Glomerular visceral epithelial cell (primary cell): Measurements from ENCODE around the gene FAAH.

ENCODE experiments used
- DNase-seq: peaks from one replicate; pipeline ENCODE4 v3.0.0-alpha.2; 2016; ENCODE audit errors: extremely low spot score

Gene FAAH

DNA sequence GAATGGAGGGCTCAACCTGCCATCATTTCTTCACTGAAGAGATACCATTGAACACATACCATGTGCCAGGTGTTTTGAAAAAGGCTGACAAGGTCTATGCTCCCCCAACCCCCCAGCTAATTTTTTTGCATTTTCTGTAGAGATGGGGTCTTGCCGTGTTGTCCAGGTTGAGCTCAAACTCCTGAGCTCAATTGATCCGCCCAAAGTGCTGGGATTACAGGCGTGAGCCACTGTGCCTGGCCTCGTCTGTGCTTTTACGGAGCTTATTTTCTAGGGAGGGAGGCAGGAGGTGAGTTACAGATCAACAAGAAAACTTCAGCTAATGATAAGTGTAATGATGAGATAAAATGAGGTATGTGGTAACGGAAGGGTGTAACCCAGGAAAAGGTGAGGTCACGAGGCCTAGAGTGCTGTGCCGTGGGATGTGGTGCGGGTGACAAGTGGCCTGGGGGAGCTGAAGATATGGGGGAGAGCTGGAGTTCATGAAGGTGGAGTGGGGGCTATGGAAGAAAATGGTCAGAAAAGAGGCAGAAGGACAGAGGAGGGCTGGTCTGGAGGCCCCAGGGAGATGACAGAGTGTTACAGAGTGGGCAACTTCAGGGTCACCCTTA, 28.2 kb downstream of the FAAH start:
- no peak for DNase-seq

DNA sequence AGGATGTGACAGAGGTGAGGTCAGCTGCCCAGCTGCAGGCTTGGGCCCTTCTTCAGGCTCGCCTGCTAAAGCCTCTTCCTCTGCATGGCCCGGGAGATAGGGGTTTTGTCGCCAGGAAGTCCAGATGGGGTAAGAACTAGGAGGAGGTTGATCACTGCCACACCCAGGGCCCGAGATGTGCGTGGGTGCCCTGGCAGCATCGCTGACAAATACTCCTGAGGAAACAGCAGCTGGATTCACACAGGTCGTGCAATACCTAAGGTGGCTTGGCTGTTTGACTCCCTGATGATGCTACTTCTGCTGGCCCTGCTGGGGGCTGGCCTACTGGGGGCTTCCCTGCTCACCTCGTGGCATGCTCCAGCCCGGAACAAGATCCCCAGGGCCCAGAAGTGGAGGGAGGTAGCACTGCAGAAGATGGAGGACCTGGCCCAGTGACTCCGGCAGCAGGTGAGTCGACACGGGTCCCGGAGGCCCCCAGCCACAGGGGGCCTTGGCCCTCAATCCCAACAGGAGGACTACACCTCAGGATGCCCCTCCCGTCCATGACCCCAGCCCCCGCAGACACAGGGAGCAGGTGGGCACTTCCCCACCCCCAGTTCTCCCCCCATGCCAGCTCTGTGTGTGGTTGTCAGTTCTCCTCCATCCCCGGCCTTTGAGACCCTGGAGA, 29.6 kb downstream of the FAAH start:
- DNase-seq, result no peak

DNA sequence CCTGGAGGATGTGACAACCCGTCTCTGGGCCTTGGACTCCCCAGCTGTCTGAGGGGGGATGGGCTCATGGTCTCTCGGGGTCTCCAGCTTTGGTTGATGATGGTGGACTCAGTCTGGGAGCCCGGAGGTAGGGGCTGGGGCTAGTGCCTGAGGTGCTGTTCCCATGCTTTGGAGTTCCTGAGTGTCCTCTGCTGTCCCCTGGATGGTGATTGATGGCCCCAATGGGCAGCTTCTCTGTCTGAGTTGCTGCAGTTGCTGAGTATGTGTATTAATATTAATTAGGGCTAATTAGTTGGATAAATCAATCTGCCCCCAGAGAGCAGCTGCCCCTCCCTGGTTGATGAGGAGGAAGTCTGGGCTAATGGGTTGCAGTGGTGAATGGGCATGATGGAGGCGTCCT, 30.6 kb downstream of the FAAH start:
- no peak for DNase-seq

DNA sequence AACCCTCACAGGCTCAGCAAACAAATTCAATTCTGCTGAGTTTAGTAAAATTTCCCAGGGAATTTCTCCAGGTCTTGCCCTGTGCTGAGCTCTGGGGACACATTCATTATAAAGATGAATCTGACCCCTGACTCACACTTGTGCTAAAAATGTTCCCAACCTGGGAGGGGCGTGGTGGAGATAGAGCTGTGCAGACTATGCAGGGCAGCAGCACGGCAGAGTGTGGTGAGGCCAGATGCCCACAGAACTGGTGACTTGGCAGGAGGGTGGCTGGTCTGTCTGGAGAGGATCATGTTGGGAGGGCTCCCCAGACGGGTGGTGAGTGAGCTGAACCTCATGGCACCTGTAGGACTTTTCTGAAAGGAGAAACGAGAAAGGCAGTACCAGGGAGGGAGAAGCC, 31.6 kb downstream of the FAAH start:
- no peak for DNase-seq

DNA sequence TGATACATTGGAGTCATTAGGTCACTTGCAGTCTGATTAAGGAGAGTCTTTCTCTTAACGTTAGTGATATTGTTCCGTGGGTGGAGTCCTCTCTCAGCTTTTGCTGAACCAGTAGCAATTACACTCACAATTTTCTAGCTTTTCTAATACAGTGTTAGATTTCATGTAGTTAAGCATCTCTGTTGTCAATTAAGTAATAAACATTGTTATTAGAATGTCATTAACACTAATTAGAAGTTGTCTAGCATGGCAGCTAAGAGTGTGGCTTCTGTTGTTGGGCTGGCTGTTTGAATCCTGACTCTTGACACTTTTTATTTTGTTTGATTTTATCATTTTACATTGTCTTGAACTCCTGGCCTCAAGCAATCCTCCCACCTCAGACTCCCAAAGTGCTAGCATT, 33.4 kb downstream of the FAAH start:
- DNase-seq, result no peak

DNA sequence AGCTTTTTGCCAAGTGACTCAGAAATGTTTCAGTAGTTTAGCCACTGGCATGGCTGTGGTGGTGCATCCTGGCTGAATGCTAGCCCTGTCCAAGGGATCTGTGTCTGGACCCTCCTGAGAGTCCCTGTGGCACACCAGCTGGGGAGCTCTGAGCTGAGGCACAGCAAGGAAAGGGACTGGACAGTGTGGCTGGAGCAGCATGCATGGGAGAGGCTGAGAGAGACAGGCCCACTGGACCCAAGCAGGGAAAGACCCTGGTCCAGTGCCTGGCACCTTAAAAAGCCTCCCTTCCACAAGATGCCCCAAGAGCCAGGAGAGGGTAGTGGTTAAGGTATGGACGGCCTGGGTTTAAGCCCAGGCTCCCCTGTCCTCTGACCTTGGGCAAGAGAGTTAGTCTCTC, 35.3 kb downstream of the FAAH start:
- no peak for DNase-seq

DNA sequence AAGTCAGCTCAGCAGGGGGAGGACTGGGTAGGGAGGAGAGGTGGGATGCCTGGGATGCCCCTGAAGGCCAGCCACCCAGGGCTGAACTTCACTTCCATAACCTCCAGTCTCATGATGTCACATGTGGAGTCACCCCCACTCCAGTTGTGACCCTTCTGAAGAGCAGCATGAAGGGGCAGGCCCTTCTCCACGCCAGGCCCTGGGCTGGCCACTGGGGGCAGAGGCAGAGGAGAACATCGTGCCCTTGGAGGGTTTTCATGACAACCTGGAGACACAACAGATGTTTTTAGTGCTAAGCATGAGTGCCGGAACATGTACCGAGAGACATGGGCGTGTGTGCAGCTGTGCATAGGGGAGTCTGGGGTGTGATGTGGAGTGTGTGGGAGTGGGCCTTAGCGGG, 37.6 kb downstream of the FAAH start:
- no peak for DNase-seq

DNA sequence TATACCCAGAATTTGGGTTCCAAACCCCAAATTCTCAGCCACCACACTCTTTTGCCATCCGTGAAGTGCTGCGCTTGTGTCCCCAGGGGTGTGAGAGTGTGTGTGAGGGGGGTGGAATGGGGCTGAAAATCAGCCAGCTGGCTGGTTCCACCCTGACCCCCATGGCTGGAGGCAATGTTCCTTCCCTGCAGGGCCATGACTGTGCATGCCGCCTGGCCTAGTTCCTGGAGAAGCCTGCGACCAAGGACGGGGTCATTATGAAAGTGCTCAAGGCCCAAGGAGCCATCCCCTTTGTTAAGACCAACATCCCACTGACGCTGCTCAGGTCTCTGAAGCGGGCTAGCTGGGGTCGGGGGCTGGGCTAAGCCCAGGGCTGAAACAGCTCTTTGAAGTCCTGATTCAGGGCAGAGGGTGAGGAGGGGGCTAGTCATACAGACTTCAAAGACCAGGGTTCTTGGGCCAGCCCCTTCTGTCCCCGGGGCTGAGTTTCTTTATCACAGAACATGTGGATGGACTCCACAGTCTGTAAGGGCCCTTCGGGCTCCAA, 38.7 kb downstream of the FAAH start:
- DNase-seq, result no peak

DNA sequence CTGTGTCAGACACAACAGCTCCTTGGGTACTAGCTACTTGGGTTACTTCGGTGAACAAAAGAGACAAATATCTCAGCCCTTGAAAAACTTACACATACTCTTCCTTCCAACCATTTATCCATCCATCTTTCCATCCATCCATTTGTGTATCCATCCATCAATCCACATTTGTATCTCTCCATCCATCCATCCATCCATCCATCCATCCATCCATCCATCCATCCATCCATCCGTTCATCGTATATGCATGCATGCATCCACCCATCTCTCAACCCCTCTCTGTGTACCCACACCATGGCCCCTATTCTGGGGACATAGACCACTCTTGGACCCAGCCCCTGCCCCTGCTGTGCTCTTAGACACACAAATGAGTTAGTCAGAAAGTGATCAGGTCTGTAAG, 40.2 kb downstream of the FAAH start:
- DNase-seq, result no peak

DNA sequence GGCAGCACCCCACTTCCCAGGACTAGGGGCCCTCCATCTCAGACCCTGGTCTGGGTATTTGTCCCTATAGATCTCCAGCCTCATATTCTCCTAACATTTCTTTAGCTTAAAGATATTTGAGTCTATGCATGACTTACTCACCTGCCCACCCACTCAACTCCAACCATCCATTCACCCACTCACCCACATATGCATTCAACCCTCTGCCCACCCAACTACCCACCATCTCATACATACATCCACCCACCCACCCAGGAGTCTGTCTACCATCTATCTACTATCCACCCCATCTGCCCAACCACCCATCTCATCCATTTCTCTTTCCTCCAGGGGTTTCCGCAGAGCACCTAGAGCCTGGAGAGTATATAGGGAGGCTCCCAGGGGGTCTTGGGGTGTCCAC, 42.7 kb downstream of the FAAH start:
- no peak for DNase-seq

DNA sequence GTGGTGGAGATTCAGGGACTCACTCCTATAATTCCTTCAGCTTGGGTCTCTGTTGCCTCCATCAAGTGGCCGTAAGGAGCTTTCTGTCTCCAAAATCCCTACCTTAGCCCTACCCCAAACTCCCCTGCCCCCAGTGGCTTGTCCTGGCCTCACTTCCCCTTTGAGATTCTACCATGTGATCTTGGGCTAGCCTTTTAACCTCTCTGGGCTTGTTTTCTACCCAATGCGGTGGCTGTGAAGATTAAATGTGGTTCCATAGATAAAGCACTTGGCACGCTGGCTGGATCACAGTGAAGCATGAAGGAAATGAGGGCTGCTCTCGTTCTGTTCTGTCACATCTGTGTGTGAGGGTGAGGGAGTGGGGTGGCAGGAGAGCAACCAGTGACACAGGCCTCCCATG, 43.6 kb downstream of the FAAH start:
- no peak for DNase-seq

DNA sequence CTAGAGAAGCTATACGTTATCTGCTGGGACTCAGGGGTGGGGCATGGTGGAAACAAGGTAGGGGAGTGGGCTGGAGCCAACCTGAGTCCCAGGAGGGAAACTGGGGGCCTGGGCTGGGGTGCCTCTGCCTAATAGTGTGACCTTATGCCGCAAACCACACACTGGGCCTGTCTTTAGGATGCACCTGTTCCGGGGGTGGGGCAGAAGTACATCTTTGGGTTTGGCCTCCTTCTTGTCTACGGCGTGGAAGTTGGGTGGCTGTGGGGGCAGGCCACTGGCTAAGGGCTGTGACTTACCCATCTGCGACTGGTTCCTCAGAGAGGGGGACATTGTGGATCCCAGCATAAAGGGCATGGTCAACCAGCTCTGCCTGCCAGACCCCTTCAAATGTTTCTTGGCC, 44.2 kb downstream of the FAAH start:
- no peak for DNase-seq

DNA sequence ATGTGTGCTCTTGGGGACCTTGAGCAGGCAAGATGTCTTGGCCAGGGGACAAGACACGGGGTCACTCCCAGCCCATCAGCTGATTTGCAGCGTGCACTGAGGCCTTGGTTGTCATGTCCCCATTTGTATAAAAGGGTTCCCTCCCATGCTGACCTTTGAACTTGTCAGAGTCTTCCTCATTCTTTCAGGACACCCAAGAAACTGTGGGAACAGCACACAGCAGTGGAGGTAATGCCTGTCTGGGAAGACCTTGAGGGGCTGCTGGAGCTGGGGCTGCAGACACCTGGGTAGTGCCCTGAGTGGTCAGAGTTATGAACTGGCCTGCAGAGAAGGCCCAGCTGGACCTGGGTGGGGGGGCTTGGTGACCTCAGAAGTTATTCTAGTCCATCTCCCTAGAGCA, 46.4 kb downstream of the FAAH start:
- no peak for DNase-seq

DNA sequence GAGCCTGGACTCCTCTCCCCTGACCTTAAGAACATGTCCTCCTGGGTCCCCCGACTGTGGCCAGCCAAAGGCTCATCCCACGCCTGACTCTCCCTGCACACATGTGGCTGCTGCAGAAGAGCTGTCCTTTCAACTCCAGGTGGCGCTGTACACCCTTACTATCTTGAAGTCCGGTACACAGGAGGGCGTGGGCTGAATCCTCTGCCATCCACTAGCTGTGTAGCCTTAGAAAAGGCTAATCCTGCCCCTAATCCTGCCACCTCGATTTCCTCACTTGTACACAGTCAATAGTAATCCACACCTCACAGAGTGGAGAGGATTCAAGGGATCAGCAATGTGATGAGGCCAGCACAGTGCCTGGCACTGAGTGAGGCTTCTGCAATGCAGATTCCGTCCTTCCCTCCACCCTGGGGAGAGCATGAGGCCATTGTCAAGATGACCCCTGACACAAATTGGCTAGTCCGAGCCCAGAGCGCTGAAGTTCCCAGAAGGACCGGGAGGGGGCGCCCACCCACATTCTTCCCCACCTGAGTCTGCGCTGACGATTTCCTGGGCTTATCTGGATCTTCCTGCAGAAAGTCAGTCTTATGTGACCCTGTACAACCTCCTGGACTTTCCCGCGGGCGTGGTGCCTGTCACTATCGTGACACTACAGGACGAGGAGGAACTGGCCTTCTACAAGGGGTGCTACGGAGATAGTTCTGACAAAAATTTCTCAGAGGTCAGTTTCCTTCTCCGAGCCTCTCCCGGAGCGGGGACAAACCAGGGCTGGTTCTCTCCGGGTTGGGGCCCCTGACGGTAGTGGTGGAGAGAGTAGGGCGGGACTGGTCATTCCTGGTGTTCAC, 48.4 kb downstream of the FAAH start:
- peak; percentile 77 for DNase-seq

DNA sequence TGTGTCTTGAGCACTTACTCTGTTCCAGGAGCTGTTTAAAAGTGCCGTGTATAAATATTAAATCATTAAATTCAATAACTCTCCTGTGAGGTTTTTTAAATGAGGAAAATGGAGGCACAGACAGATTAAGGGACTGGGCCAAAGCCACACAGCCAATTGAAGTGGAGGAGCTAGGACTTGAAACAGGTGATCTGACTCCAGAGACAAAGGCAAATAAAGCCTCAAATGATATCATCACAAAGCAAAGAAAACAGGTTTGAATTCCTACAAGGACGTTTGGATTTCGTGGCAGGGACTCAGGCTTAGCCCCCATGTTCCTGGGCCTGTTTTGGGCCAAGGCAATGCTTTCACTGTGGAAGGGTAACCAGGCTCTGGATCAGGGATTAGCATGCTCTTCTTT, 50.3 kb downstream of the FAAH start:
- DNase-seq, result no peak

DNA sequence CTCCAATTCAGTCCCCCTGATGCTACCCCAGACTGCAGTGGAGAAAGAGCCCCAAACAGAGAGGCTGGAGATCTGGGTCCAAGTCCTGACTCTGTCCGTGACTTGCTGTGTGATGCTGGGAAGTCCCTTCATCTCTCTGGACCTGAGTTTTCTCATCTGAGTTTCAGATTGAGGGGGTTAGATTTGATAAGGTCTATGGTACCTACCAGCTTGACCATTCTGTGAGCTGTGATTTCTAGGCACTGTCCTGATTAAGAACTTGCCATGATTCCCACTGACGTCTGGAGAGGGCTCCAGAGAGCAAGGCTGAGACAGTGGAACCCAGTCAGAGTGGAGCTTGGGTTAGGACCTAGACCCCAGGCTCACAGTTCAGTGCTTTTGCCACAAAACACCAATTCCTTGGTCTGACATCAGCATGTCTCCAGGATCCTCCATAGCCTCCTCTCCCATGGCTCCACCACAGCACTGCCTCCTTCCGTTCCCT, 51.7 kb downstream of the FAAH start:
- DNase-seq, result no peak

DNA sequence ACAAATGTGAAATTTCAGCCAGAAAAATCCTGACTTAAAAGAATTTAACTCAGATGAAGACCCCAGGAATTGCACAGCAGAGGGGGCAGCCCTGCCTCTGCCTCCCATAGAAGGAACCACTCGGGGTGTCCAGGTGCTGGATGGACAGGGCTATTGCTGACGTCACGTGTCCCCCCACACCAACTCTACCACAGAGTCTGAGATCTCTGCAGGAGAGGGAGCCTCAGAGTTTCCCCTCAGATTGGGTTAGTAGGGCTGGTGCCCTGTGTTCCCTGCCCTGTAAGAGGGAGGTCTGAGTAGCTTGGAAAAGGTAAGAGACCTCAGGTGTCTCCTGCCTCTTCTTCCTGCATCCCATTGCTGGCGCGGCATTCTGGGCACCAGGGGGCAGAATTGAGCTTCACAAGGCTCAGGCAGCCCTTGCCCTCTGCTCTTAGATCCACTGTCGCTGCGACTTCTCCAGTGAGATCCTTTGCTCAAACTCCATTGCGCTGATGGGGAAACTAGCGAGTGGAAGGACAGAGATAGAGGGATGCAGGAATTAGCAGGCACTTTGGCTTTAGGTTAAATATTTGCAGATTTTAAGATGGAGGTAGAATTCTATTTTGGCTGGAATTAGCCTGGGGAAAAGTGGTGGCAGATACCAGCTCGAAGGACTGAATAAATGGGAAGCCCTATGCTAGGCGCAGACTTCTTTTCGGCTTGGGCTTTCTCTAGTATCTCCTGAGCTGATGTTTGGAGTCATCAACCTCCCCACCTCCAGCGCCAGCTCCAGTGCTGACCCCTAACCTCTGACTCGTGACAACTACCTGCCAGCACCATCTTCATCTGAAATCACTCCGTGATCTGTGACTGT, 52.8 kb downstream of the FAAH start:
- peak; percentile 64 for DNase-seq

DNA sequence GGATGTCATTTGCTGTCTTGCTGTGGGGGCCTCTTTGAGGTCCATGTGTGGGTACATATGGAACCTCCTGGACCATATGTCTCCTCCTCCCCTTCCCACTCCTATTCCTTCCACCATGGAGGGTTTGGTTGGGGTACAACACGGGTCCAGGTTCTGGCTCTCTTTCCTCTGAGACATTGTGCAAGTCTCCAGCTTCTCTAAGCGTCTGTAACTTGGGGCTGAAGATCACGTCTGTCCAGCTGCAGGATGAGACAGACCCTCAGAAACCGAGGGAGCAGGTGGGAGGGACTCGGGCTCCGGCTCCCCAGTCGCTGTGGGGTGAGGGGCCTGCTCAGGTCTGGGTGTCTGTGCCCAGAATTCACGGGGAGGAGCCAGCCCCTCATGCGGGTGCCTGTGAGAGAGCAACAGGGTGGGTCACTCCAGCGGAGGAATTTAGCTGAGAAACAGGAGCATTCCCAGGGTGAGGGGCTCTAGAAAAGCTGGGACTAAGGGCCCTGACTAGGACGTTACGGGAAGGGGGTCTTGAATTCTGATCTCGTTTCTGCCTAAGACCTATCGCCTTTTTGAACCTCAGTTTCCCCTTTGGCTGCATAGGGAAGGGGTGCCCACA, 53.5 kb downstream of the FAAH start:
- no peak for DNase-seq

DNA sequence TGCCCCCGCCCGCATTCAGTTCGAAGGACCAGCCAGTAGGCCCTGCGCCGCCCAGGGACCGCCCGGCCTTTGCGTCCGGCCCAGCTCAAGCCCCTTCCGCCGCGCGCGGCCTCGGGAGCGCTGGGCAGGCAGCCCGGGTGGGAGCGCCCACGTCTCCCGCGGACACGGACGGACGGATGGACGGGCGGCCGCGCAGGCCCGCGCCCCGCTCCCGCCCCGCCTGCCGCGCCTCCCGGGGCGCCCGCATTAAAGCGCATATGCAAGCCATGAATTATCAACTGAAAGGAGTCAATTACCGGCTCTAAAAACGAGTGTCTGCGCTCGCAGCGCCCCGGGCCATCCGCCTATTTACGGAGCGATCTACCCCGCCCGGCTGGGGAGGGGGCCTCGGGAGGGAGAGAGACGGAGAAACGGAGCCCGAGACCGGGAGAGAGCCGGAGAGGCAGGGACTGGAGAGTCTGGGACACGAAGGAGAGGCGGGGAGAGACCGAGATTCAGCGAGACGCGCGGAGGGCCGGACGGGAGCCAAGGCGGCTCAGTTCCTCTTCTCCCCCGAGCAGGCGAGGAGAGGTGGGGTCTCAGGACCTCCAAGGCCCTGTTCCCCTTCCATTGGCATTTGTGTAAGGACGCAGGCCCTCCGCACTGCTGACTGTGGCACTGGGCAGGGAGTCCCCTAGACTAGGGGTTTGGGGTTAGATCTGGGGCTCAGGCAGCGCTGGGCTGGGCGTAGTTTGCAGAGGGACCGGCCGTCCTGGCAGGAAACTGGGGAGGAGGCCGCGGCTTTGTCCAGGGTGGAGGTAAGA, 54.2 kb downstream of the FAAH start:
- DNase-seq, result no peak
